Neural cell (in vitro differentiated cells): ENCODE data around the gene LRMDA.

Source experiments
- CTCF ChIP-seq: fragments of 450-650 bp; IDR thresholded peaks from 2 replicates; pipeline ENCODE4 v1.5.1; 2014; ENCODE audit warnings: antibody characterized with exemption, mild to moderate bottlenecking, moderate library complexity; ENCODE audit not compliant: poor library complexity, severe bottlenecking
- EP300 ChIP-seq: fragments of 450-650 bp; conservative IDR thresholded peaks from 2 replicates; pipeline ENCODE4 v1.6.1; 2014; ENCODE audit warnings: antibody characterized with exemption, mild to moderate bottlenecking, moderate library complexity; ENCODE audit not compliant: poor library complexity, severe bottlenecking
- EZH2 ChIP-seq: fragments of 200-600, 300-800 bp; shearing (Covaris generic), sonication (generic); IDR thresholded peaks from 2 replicates; pipeline ENCODE4 v1.6.1; 2014; ENCODE audit warnings: antibody characterized with exemption, low read length, borderline replicate concordance, mild to moderate bottlenecking; ENCODE audit not compliant: insufficient read depth, poor library complexity, severe bottlenecking
- MXI1 ChIP-seq: fragments of 450-650 bp; conservative IDR thresholded peaks from 2 replicates; pipeline ENCODE4 v1.6.1; 2014; ENCODE audit warnings: antibody characterized with exemption, mild to moderate bottlenecking; ENCODE audit not compliant: poor library complexity, severe bottlenecking
- POLR2AphosphoS5 ChIP-seq: IDR thresholded peaks from 2 replicates; pipeline ENCODE4 v1.6.1; 2012
- REST ChIP-seq: IDR thresholded peaks from 2 replicates; pipeline ENCODE4 v1.6.1; 2012; ENCODE audit warnings: borderline replicate concordance
- SMC3 ChIP-seq: fragments of 450-650 bp; conservative IDR thresholded peaks from 2 replicates; pipeline ENCODE4 v1.6.1; 2014; ENCODE audit warnings: antibody characterized with exemption, mild to moderate bottlenecking, moderate library complexity; ENCODE audit not compliant: poor library complexity

DNA sequence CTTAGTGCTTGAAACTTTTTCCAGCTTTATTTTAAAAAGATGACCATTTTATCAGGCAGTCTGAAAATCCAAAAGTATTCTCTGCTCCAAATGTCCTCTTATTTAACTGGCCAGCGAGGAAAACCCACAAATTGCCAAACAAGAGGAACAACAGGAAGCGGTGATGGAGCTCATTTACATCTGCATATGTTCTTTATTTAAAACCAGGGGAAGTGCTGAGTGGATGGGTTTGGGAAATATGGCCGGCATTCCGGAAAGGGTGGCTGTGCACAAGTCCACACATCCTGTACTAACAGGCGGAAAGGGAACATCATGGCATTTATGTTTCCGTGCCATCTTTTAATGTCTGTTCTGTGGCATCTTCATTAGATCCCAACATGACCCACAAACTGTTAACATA is 974.5 kb downstream of the LRMDA start:
- no peak for TF ChIP-seq CTCF
- no peak for TF ChIP-seq EZH2
- no peak for TF ChIP-seq MXI1
- TF ChIP-seq REST: no peak
- no peak for TF ChIP-seq SMC3
- no peak for TF ChIP-seq POLR2AphosphoS5
- no peak for TF ChIP-seq EP300
